ENCODE data around the gene NUP153. TPM values are rescaled to one million over a fixed set of nuclear protein-coding genes. Genes with fewer than 3 reads are reported as not detected.

The NUP153 gene
- total and polyA plus RNA-seq, 7 donors, result 6.6 to 31.4 (median 30.0) TPM

DNA sequence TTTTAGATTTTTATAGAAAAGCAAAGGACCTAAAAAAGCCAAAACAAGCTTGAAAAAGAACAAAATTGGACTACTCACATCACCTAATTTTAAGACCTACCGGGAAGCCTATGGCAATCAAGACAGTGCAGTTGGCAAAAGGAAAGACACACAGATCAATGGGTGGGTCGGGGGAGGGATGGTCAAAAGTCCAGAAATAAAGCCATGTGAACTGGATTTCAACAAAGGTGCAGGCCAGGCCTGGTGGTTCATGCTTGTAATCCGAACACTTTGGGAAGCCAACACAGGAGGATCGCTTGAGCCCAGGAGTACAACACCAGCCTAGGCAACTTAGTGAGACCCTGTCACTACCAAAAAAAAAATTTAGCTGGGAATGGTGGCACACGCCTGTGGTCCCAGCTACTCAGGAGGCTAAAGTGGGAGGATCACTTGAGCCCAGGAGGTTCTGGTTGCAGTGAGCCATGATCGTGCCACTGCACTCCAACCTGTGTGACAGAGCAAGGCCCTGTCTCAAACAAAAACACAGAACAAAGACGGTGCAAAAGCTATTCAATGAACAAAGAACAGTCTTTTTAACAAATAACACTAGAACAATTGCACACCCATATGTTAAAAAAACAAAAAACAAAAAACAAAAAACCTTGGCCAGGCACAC lies 34.5 kb downstream of the NUP153 start:
- Histone ChIP-seq H3K9me3 (no peaks in the 10 kb centered on the region), H3K4me1 (no peaks in the 10 kb centered on the region), H3K4me3 (no peak overlapping the region), H3K27me3 (no peaks in the 10 kb centered on the region), H3K27ac (no peak overlapping the region), H3K36me3 (peaks cover 9 to 70% (median 40%) of the 10 kb centered on the region in 4 donors)
- TF ChIP-seq POLR2AphosphoS5 (IDR thresholded peaks at IDR 0.05) (no peak), POLR2A (IDR thresholded peaks at IDR 0.05) (no peak), EP300 (IDR thresholded peaks at IDR 0.05) (no peak)
- TF ChIP-seq, protein P1, sequence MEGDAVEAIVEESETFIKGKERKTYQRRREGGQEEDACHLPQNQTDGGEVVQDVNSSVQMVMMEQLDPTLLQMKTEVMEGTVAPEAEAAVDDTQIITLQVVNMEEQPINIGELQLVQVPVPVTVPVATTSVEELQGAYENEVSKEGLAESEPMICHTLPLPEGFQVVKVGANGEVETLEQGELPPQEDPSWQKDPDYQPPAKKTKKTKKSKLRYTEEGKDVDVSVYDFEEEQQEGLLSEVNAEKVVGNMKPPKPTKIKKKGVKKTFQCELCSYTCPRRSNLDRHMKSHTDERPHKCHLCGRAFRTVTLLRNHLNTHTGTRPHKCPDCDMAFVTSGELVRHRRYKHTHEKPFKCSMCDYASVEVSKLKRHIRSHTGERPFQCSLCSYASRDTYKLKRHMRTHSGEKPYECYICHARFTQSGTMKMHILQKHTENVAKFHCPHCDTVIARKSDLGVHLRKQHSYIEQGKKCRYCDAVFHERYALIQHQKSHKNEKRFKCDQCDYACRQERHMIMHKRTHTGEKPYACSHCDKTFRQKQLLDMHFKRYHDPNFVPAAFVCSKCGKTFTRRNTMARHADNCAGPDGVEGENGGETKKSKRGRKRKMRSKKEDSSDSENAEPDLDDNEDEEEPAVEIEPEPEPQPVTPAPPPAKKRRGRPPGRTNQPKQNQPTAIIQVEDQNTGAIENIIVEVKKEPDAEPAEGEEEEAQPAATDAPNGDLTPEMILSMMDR (IDR thresholded peaks at IDR 0.05), result no peak
- intact Hi-C loops (cut with DNase I), result no loop called here
- DNase-seq, result no peak
- WGBS, 2 donors, result 97% methylated on average over 7 of the region's 7 CpGs

DNA sequence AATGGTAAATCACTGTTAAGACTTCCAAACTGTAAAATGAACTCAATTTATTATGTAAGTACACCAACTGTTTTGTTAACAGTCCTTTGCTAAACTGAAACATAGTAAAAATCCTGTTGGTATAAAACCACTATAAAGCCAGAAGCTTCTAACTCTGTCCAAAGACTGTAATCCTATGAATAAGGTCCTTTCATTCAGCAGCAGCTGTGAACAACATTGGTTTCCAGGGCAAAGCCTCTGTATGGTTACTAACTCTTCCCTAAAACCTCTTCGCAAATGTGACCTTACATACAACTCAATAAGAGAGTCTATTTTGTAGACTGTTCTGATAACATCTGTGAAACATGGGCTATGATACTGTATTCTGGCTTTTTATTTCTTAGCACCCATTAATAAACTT lies 40.1 kb downstream of the NUP153 start:
- 93 to 96% methylated on average over 1 of the region's 1 CpG for WGBS, 2 donors
- Histone ChIP-seq H3K36me3 (peaks cover 6 to 85% (median 25%) of the 10 kb centered on the region in 4 donors), H3K4me1 (no peaks in the 10 kb centered on the region), H3K27ac (no peak overlapping the region), H3K27me3 (no peaks in the 10 kb centered on the region), H3K4me3 (no peak overlapping the region), H3K9me3 (no peaks in the 10 kb centered on the region)
- intact Hi-C loops (cut with DNase I), result no loop called here
- no peak for DNase-seq
- TF ChIP-seq, protein P1 (IDR thresholded peaks at IDR 0.05), result no peak
- TF ChIP-seq EP300 (IDR thresholded peaks at IDR 0.05) (no peak), POLR2AphosphoS5 (IDR thresholded peaks at IDR 0.05) (no peak), POLR2A (IDR thresholded peaks at IDR 0.05) (no peak)

DNA sequence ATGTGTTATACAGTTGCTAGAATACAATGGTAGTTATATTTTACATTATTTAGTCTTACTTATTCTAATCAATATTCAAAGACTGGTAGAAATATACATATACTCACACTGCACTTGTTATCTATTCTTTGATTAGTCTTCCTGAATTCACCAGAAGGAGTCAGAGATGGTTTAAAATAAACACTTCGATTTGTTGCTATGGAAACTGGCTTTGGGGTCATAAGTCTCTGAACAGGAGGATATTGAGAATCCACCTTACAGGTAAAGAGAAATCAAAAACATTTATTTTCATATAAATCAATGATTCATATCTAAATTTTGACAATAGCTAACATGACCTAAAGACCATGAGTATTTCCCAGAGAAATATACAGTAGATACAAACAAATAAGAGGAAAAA lies 41.6 kb downstream of the NUP153 start:
- H3K36me3 ChIP-seq, result peaks cover 5 to 93% (median 26%) of the 10 kb centered on the region in 4 donors
- H3K27ac ChIP-seq, result no peak overlapping the region
- H3K9me3 ChIP-seq, result no peaks in the 10 kb centered on the region
- H3K4me1 ChIP-seq, result no peaks in the 10 kb centered on the region
- 65% methylated on average over 1 of the region's 1 CpG for WGBS, 2 donors
- DNase-seq, result no peak
- H3K27me3 ChIP-seq, result no peaks in the 10 kb centered on the region
- intact Hi-C loops (cut with DNase I), result no loop called here
- no peak overlapping the region for H3K4me3 ChIP-seq
- TF ChIP-seq EP300 (IDR thresholded peaks at IDR 0.05) (no peak), POLR2AphosphoS5 (IDR thresholded peaks at IDR 0.05) (no peak), POLR2A (IDR thresholded peaks at IDR 0.05) (no peak)
- TF ChIP-seq, protein P1 (IDR thresholded peaks at IDR 0.05), result no peak

DNA sequence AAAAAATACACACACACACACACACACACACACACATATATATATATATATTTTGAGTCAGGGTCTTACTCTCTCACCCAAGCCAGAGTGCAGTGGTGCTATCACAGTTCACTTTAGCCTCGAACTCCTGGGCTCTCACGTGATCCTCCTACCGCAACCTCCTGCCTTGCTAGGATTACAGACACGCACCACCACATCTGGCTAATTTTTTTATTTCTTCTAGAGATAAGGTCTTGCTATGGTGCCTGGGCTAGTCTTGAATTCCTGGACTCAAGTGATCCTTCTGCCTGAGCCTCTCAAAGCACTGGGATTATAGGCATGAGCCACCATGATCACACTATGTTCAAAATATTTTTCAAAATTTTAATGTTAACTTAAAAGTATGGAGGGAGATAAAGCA lies 43.5 kb downstream of the NUP153 start:
- no peak for DNase-seq
- no peak overlapping the region for H3K4me3 ChIP-seq
- WGBS, 2 donors, result 87 to 97% methylated on average over 4 of the region's 4 CpGs
- no peaks in the 10 kb centered on the region for H3K9me3 ChIP-seq
- H3K4me1 ChIP-seq, result no peaks in the 10 kb centered on the region
- TF ChIP-seq POLR2A (IDR thresholded peaks at IDR 0.05) (no peak), POLR2AphosphoS5 (IDR thresholded peaks at IDR 0.05) (no peak), EP300 (IDR thresholded peaks at IDR 0.05) (no peak)
- TF ChIP-seq, protein P1 (IDR thresholded peaks at IDR 0.05), result no peak
- intact Hi-C loops (cut with DNase I), result no loop called here
- no peaks in the 10 kb centered on the region for H3K27me3 ChIP-seq
- peaks cover 2 to 91% (median 16%) of the 10 kb centered on the region in 4 donors for H3K36me3 ChIP-seq
- H3K27ac ChIP-seq, result no peak overlapping the region

DNA sequence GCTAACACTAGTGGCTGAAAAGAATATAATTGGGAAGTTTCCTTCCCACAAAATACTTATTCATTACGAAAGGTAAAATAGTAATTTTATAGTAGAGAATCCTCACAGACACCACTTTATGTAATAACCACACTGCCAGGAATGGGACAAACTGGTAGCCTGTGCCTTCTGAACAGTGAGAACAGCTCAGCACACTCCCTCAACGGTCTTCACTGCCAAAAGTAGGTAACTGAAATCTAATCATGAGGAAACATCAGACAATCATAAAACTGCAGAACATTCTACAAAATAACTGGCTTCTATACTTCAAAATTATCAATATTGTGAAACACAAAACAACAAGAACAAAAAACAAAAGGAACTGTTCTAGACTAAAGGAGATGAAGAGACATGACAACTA lies 44.1 kb downstream of the NUP153 start:
- DNase-seq, result no peak
- no peak overlapping the region for H3K4me3 ChIP-seq
- peaks cover 0 to 84% (median 15%) of the 10 kb centered on the region in 4 donors for H3K36me3 ChIP-seq
- H3K27ac ChIP-seq, result no peak overlapping the region
- no peaks in the 10 kb centered on the region for H3K27me3 ChIP-seq
- H3K9me3 ChIP-seq, result no peaks in the 10 kb centered on the region
- WGBS, 2 donors, result 69 to 79% methylated on average over 2 of the region's 2 CpGs
- TF ChIP-seq, protein P1 (IDR thresholded peaks at IDR 0.05), result no peak
- no peak for TF ChIP-seq EP300 (IDR thresholded peaks at IDR 0.05)
- no peak for TF ChIP-seq POLR2AphosphoS5 (IDR thresholded peaks at IDR 0.05)
- intact Hi-C loops (cut with DNase I), result no loop called here
- no peaks in the 10 kb centered on the region for H3K4me1 ChIP-seq

All from sigmoid colon (tissue), 7 donors.